ENCODE measurements around the gene BACE2. TPM values are rescaled to one million over a fixed set of nuclear protein-coding genes. Genes with fewer than 3 reads are reported as not detected.

The BACE2 gene
- total RNA-seq, 2 donors from 2014 or later: 1.1 TPM

DNA sequence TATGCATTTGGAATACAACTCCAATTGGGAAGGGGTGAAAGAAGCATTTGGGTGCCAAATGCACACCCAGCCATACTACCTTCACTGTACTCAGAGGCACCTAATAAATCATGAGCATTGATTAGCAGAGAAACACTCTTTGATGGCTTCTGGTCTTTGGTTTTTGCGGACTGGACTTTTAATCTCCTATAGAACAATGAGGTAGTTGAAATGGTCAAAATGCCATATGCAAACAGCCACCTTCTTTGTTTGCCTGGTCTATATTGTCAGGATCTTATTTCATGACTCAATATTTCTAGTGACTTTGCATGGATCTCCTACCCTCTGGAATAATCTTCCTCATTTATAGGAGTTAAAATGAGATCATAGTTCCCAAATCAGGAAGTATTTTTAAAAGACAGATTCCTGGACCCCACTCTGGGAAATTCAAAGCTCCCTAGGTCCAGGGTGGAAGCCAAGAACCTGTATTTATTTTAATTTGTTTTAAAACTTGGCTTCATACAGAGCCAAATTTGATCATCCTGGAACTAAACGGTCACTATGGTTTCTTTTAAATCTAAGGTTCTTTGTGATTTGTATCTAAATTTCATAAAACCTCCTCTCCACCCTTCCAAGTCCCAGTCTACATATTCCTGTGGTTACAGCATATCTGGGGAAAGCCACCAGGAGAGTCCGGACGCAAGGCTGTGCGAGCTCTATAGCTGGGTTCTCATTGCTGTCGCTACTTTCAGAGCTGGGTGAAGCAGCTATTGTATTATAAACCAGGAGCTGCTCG, 157.4 kb downstream of the BACE2 start:
- DNase-seq (no peak), ATAC-seq (replicated peaks in 1 of 2) (no peak)
- peaks cover 6% of the 10 kb centered on the region for H3K27me3 Mint-ChIP-seq (ENCODE audit: low read depth)
- peaks cover 14% of the 10 kb centered on the region for H3K4me1 Mint-ChIP-seq (ENCODE audit: low read depth)
- H3K9me3 Mint-ChIP-seq: no peaks in the 10 kb centered on the region
- H3K27ac Mint-ChIP-seq: no peak overlapping the region
- H3K4me3 Mint-ChIP-seq: no peak overlapping the region
- H3K36me3 Mint-ChIP-seq (ENCODE audit: insufficient read depth in 2 of 2): no peaks in the 10 kb centered on the region

DNA sequence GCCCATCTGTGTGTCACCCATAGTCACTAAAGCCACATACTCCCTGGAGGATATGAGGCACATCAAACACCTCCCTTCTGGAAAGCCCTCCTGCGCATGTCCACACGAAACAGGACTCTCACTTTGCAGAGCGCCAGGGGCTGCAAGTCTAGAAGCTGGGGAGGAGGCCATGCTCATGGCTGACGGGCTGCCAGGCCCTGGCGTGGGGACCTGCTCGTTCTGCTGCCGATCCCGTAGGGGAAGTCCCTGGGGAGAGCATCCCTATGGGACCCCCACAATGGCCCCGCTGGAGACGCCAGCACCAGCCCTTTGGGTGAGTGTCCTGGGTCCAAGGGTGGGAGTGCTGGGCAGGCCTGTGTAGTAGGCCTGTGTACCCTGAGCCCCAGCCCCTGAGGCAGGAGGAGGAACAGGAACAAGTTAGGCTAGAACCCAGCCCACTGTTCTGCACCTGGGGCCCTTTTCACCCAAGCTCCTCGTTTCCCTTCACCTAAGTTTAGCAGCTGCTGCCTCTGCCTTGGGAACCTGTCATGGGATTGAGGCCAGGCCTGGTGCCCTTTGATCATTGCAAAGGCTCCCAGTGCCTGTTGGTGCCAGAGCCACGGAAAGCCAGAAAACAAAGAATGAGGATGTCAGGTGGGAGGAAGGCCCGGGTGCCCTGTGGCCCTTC, 158.6 kb downstream of the BACE2 start:
- no peaks in the 10 kb centered on the region for H3K9me3 Mint-ChIP-seq
- peaks cover 5% of the 10 kb centered on the region for H3K4me1 Mint-ChIP-seq (ENCODE audit: low read depth)
- no peak overlapping the region for H3K4me3 Mint-ChIP-seq
- no peak overlapping the region for H3K27ac Mint-ChIP-seq
- DNase-seq (no peak), ATAC-seq (replicated peaks in 1 of 2) (no peak)
- H3K27me3 Mint-ChIP-seq (ENCODE audit: low read depth): peaks cover 6% of the 10 kb centered on the region
- H3K36me3 Mint-ChIP-seq (ENCODE audit: insufficient read depth in 2 of 2): no peaks in the 10 kb centered on the region

DNA sequence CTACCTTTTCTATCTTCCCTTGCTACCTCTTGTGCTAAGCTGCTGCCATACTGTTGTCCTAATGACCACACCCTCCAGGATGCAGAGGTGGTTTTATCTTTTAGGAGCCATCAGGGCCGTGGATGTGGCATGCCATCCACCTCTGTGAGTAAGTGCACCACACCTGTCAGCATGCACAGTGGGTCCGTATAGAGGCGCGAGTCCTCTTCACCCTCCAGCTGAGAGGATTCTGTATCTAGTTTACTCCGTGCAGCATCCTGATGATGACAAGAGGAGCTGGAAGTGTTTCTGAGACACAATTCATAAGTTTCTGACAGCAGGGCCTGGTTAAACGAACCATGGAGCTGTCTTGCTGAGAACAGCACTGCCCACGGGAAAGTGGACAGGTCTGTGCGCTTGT, 159.8 kb downstream of the BACE2 start:
- Mint-ChIP-seq H3K9me3 (no peaks in the 10 kb centered on the region), H3K27ac (no peak overlapping the region), H3K27me3 (ENCODE audit: low read depth) (no peaks in the 10 kb centered on the region), H3K4me3 (no peak overlapping the region), H3K4me1 (ENCODE audit: low read depth) (no peaks in the 10 kb centered on the region), H3K36me3 (ENCODE audit: insufficient read depth in 2 of 2) (no peaks in the 10 kb centered on the region)
- ATAC-seq (replicated peaks in 1 of 2) (no peak), DNase-seq (no peak)

DNA sequence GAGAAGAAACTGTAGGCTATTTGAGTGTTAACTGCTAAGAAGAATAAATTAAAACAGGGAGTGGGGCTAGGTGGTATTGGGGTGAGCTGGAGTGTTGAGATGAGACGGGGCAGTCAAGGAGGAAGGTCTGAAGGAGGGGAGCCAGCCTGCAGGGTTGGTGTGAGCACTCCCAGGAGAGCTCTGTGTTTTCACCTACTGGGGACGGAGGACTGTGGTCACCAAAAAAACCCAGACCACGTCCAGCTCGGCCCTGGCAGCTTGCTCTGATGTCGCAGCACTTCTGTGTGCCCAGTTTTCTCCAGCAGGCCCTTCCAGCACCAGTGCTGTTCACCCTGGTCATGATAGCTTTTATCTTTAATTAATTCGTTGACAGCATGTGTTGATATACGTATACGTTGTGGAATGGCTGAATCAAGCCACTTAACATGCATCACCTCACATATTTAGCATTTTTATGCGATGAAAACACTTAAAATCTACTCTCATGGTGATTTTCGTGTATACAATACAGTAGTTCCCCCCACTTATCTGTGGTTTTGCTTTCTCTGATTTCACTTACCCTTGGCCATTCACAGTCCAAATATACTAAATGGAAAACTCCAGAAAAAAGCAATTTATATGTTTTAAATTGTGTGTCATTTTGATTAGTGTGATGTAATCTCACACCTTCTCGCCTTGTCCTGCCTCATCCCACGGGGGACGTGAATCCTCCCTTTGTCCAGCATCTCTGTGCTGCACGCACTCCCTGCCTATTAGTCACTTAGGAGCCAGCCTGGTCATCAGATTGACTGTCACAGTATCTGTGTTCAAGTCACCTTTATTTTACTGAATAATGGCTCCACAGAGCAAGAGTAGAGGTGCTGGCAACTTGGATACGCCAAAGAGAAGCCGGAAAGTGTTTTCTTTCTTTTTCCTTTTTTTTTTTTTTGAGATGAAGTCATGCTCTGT, 161.0 kb downstream of the BACE2 start:
- DNase-seq: no peak
- peaks cover 3 to 5% of the 10 kb centered on the region in 2 donors for H3K9me3 Mint-ChIP-seq
- H3K27ac Mint-ChIP-seq: no peak overlapping the region
- peaks cover 0 to 3% of the 10 kb centered on the region in 2 donors for H3K36me3 Mint-ChIP-seq (ENCODE audit: insufficient read depth in 2 of 2)
- no peak overlapping the region for H3K4me3 Mint-ChIP-seq
- ATAC-seq (replicated peaks in 1 of 2): no peak
- no peaks in the 10 kb centered on the region for H3K4me1 Mint-ChIP-seq (ENCODE audit: low read depth)
- no peaks in the 10 kb centered on the region for H3K27me3 Mint-ChIP-seq (ENCODE audit: low read depth)

Other genes with a start within 250 kb of the BACE2 start
- gene FAM3B, start 148.6 kb downstream of the BACE2 start, total RNA-seq: not detected
- gene MX2, start 193.9 kb downstream of the BACE2 start, total RNA-seq: 10 to 100 TPM; 30.1 to 47.9 TPM

Data from activated T-cell treated with anti-CD3 and anti-CD28 coated beads, Interleukin-2, amount 50 U/mL, for 72 hours (primary cell).